Sigmoid colon (tissue), 3 donors: ENCODE results near the gene PRADC1.

Source experiments
- CTCF ChIP-seq, 4 experiments: fragments of 450-650 bp in 3 of 4; fragments of 200-600 bp in 1 of 4; IDR thresholded peaks; one replicate each; pipeline ENCODE4 v1.5.1; 2016 to 2019; ENCODE audit warnings: antibody characterized with exemption in 4 of 4, mild to moderate bottlenecking in 3 of 4, moderate library complexity in 2 of 4
- POLR2A ChIP-seq, 2 donors: fragments of 450-650 bp; IDR thresholded peaks; one replicate each; pipeline ENCODE4 v1.6.1; 2016; ENCODE audit warnings: antibody characterized with exemption in 2 of 2, mild to moderate bottlenecking in 2 of 2, moderate library complexity in 2 of 2

- no peak for TF ChIP-seq POLR2A (IDR thresholded peaks at IDR 0.05)
- TF ChIP-seq CTCF (IDR thresholded peaks at IDR 0.05), result no peak
Observed at GRCh38 chr2:73244580-73244979, 11.5 kb upstream of the PRADC1 start.
